Myocyte (in vitro differentiated cells): ENCODE data around the gene POLE. TPM values are rescaled to one million over a fixed set of nuclear protein-coding genes. Genes with fewer than 3 reads are reported as not detected.
A peak's percentile ranks its signal among the peaks of the same experiment; 100 is the strongest.
"Not testable (repeated sequence)": the region's sequence is repeated elsewhere in the genome, so short reads cannot be mapped to it uniquely, and the experiment has no call there.

Experiments used
- DNase-seq: peaks from one replicate; pipeline ENCODE4 v3.0.0-alpha.2; 2012; ENCODE audit warnings: low read depth
- total RNA-seq: library from RNA; depleted of rRNA; stranded (reverse); fragments of >200 nt; gene quantifications from 2 replicates; pipeline ENCODE4 v1.2.3, GENCODE V29; 2014

Gene POLE
- total RNA-seq, 1 donor from 2014 or later = 11.2 TPM

DNA sequence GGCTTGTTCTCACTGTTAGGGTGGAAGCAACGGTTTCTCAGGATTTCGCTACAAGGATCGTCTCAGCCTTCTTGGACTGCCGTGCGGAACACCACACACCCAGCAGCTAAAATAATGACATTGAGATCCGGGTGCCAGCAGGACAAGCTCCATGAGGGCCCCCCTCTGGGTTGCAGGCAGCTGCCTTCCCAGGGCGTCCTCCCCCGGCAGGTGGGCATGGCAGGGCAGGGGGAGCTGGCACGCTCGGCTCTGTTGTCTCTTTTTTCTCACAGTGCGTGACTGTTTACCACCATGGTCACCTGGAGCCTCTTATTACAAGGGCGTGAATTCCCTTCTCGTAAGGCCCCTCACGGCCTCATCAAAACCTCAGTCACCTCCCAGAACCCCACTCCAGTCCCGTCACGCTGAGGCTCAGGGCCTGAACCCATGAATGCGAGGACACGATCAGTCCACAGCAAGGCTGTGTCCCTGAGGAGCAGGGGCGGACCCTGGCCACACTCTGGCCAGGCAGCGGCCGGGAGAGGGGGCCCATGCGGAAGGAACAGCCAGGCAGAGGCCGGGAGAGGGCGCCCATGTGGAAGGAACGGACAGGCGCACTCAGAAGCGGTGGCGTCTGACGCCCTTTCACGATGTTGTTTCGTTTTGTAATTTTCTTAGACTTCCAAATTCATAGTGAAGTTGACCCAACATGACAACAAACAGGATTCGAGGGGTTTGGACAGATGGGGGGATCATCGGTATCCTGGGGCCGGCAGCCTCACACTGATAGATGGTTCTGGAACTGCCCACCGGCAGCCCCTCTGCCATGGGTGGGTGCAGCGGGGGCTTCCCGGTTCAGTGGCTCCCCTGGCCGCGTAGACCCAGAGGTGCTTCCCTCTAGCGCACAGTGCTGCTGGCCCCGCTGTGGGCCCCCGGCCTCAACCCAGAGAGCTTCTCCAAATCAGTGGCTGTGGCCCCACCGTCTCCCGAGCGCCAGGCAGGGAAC lies 86.8 kb downstream of the POLE start:
- peak; percentile 79 for DNase-seq

DNA sequence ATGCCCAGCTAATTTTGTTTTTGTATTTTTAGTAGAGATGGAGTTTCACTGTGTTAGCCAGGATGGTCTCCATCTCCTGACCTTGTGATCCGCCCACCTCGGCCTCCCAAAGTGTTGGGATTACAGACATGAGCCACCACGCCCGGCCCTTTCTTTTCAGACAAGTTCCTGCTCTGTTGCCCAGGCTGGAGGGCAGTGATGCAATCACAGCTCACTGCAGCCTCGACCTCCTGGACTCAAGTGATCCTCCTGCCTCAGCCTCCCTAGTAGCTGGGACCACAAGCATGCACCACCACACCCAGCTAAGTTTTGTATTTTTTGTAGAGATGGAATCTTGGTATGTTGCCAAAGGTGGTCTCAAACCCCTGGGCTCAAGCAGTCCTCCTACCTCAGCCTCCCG lies 87.6 kb downstream of the POLE start:
- DNase-seq = not testable (repeated sequence)

DNA sequence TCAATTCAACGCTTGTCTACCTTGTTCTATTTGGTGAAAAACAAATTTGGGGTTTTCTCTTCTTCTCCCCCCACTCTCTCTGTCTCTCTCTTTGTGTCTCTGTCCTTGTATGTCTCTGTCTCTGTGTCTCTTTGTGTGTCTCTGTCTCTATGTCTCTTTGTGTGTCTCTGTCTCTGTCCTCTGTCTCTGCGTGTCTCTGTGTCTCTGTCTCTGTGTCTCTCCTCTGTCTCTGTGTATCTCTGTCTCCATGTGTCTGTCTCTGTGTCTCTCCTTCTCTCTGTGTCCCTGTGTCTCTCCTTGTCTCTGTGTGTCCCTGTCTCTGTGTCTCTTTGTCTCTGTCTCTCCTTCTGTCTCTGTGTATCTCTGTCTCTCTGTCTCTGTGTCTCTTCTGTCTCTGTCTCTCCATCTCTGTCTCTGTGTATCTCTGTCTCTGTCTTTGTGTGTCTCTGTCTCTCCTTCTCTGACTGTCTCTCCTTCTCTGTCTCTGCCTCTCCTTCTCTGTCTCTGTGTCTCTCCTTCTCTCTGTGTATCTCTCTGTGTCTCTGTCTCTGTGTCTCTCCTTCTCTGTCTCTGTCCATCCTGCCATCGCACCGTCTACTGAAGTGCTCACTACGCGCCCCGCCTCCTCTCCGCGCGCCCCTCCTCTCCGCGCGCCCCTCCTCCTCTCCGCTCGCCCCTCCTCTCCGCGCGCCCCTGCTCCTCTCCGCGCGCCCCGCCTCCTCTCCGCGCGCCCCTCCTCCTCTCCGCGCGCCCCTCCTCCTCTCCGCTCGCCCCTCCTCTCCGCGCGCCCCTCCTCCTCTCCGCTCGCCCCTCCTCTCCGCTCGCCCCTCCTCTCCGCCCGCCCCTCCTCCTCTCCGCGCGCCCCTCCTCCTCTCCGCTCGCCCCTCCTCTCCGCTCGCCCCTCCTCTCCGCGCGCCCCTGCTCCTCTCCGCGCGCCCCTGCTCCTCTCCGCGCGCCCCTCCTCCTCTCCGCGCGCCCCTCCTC lies 89.5 kb downstream of the POLE start:
- peak; percentile 50 for DNase-seq

DNA sequence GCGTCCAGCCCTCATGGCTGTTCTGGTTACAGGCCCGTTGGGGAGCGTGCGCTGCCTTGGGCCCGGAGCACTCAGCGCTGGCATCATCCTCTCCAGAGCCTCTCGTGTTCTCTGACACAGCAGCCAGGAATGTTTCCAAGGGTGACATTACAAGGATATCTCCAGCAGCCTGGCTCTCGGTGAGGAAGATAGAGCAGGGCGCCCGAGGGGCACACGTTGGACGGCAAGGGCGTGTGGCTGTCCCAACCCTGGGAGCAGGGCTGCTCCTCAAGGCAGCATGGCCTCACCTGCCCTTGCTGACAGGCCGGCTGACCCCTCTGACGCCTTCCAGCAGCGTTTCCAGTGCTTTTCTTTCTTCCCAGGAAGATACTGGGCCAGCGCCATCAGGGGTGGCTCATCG lies 91.1 kb downstream of the POLE start:
- peak; percentile 13 for DNase-seq

DNA sequence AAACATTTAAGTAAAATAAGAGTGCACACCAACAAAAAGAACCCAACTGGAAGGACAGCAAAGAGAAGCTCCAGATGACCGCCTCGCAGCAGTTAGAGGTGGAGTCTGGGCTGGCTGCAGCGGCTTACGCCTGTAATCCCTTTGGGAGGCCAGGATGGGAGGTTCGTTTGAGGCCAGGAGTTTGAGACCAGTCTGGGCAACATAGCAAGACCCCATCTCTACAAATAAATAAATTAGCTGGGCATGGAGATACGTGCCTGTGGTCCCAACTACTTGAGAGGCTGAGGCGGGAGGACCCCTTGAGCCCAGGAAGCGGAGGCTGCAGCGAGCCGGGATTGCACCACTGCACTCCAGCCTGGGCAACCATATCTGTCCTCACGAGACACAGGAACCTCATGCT lies 92.0 kb downstream of the POLE start:
- DNase-seq = no peak

DNA sequence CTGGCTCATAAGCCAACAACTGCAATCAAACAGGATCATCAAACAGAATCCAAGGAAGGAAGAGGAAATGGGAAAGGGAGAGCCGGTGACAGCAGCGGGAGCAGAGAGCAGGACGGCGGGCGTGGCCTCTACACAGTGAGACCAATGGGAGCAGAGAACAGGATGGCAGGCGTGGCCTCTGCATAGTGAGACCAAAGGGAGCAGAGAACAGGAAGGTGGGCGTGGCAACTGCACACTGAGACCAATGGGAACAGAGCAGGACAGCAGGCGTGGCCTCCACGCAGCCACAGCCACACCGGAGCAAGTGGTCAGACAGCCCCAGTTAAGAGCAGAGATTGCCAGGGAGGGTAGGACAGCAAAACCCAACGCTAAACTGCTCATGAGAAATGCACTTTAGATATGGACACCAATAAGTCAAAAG lies 93.2 kb downstream of the POLE start:
- DNase-seq = peak; percentile 98

DNA sequence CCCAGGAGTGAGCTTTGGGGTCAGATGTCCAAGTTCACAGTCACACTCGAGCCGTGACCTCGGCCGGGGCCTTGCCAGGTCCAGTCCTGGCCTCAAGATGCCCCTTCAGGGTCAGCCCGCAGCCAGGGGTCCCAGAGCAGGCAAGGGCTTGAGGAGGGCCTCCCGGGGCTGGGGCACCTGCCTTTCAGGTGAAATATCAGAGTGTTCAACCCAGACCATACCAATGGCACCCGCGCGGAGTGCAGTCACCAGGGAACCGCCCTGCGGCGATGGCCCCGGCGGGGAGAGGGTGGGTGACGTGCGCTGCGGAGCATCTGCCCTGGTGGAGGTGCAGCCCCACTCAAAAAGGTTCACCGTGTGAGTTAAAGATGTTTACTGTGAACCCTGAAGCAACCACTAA lies 93.6 kb downstream of the POLE start:
- no peak for DNase-seq

DNA sequence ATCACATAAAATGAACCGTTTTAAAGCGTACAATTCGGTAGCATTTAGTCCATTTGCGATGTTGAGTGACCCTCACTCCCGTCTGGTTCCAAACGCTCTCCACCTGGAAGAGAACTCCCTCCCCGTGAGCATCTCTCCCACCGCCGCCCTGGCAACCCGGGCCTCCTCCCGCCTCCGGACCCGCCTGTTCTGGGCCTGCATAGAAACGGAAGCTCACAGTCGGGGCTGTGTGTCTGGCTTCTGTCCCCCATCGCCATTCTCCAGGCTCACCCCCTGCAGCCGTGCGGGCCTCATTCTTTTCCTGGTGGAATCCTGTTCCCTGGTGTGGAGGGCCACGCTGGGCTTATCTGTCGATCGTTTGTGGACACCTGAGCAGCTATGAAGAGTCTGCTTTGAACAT lies 94.1 kb downstream of the POLE start:
- DNase-seq = no peak

DNA sequence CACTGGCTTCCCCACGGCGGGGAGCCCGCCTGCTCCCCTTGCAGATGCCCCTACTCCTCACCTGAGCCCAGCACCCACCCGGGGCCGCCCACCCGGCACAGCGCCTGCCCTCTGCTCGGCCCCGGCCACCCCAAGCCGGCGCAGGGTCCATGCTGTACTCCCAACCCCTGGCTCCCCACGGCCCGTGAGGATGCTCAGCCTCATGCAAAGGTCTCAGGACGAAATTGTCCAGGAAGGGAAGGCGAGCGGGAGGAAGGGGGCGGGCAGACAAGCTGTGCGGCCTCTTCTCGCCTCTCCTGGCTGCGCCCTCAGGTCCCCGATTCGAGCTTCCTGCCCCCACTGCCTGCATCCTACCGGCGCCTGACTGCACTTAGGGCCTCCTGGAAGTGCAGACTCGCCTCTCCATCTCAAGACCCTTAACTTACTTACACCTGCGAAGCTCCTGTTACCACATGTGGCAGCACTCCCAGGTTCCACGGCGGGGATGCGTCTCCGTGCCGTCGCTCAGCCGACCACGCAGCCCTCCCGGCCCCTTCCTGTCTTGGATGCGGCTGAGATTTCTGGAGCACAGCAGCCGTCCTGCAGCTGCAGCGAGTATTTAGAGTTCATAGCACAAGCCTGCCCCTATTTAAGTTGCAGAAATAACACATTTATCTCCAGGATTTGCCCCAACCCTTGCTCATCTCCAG lies 94.7 kb downstream of the POLE start:
- DNase-seq = no peak

DNA sequence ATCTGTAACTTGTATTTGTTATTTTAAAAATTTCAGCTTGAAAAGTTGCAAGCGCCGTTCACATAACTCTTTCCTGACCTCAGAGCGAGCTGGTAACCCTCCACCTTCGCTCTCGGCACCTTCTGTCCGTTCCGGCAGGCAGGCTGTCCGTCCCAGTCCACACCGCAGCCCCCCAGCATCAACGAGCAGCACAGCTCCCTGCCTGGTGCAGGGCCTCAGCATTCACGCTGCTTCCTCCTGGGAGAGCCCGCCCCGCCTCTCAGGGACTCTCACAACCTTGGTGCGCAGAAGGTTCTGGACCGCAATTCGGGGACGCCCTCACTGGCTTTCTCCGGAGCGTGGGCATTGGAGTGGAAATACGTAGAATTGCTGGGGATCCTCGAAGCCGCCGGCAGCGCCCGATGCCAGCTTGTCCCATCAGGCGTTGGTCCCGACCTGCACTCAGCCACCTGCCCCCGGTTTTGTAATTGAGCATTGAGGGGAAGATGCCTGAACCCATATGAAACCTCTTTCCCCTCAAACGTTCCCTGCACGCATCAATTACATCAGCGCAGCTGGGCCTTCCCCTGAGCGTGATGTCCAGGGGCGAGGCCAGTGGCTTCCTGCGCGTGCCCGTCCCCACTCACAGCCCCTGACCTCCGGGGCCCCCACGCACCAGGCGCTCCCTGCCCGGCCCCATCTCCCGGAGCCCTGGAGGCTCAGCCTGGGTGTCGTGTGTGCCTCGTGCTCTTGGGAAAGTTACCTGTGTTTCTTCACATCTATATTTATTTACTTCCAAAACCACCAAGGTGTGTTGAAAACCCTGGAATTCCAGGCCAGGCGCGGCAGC lies 95.8 kb downstream of the POLE start:
- no peak for DNase-seq

DNA sequence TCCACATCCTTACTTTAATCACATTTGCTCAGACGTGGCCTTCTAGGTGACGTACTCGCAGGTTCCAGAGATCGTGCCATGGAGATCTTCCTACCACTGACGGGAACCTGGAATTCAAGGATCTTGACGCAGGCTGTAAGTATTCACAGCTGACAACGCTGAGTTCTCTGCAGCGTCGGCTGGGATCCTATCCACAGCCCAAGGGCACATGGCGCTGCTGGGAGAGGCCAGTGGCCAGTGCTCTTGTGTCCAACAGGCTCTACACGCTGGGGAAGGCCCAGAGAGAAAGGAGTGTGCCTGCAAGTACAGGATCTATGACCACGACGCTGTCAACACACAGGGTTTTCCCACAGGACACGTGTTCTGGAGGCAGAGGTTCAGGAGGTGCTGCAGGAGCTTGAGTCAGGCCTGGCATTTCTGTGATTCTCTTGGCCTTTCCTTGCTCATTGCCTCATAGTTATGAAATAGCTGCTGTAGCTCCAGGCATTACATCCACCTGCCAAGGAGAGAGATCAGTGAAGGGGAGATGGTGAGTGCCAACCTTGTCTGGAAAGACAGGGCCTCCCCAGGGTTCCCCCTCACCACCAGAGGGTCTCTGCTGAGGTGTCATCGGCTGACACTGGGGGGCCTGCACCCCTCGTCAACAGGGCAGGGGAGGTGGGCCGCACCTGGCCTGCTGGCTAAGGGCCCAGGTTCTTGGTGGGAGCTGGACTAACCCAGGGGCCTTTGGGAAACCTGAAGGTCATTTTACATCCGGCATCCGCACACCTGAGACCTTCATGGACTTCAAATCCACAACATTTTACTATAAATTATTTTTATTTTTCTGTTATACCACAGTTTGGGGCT lies 98.1 kb downstream of the POLE start:
- DNase-seq = no peak

DNA sequence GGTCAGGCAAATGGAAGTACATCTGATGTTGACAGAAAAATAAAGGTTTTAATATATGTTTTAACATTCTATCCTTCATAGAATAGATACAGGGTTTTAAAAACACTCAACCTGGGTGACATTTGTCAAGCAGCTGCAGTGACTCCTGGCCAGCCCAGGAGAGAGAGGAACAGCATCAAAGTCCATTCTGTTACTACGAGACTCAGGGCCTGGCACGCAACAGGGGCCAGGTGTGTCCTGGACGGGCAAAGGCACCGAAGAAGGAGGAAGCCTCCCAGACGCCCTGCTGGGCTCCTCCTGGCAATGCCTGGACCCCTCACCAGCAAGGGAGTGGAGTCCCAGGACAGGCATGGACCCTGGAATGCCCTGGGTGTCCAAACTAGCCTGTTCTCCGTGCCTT lies 98.8 kb downstream of the POLE start:
- no peak for DNase-seq

DNA sequence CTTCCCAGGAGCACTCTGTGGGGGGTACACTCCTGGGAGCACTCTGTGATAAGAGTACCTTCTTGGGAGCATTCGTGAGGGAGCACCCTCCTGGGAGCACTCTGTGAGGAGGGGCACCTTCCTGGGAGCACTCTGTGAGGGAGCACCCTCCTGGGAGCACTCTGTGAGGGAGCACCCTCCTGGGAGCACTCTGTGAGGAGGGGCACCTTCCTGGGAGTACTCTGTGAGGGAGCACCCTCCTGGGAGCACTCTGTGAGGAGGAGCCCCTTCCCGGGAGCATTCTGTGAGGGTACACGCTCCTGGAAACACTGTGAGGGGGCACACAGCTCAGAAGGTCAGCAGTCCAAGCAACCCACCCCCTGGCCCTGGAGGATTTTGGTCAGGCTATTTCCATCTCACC lies 99.4 kb downstream of the POLE start:
- no peak for DNase-seq

DNA sequence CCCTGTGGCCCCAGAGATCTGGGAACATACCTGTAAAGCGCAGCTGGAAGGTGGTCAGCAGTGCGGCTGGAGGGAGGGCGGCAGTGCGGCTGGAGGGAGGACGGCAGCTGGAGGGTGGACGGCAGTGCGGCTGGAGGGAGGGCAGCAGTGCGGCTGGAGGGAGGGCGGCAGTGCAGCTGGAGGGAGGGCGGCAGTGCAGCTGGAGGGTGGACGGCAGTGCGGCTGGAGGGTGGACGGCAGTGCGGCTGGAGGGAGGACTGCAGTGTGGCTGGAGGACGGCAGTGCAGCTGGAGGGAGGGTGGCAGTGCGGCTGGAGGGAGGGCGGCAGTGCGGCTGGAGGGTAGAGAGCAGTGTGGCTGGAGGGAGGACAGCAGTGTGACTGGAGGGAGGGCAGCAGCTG lies 100.2 kb downstream of the POLE start:
- no peak for DNase-seq

DNA sequence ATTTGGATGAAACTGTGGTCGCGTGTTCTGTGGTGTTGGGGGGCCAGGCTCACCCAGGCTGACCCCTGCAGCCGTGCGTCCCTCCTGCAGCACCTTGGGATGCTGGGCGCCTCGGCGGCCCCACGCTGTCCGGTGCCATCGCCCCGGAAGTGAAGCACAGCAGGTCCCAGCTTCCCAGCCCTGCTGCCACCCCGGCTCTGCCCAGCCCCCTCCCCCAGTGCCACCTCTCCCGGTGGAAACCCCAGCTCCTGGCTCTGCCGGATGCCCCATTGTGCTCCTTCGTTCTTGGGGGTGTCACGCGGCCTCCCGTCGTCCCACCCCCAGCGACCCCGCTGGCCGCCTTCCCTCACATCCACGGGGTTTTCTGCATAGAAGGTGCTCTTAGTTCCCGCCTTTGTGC lies 102.0 kb downstream of the POLE start:
- DNase-seq = no peak

DNA sequence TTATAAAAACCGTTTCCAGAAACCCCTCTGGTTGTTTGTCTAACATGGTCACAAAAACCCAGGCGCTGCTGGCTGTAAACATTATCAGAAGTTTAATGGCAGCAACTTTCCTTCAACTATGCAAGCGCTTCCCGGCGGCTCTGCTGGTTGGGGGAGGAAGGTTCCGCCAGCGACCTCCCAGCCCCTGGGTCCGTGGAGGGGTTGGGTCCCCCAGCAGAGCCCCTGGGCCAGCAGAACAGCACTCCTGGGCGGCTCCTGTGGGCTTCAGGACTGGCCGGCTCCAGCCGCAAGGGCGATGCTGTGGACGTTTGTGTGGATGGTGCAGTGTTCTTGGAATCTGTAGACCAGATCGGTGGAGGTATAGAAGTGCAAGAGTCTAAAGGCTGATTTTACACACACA lies 102.7 kb downstream of the POLE start:
- DNase-seq = no peak

DNA sequence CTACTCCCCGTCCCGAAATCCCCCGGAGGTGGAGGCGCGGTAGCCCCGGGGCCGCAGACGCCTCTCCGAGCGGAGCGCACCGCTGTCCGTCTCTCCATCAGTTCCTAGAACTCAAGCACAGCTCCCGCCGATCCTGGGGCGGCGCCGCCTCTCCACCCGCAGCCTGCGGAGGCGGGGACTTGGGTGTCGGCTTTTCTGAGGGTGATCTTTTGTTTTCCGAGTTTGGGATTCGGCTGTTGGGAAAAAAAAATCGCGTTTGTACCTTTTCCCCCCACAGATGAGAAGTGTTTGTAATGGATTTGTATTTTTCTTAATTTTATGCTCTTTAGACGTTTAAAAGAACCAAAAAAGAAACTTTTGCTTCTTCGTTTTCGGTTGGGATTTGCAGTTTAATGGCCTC lies 103.4 kb downstream of the POLE start:
- DNase-seq = no peak

DNA sequence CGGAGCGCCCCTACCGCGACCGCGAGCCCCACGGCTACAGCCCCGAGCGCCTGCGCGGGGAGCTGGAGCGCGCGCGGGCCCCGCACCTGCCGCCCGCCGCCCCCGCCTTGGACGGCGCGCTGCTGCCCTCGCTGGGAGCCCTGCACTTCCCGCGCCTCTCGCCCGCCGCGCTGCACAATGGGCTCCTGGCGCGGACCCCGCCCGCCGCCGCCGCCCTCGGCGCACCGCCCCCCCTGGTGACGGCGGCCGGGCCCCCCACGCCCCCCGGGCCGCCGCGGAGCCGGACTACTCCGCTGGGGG lies 103.8 kb downstream of the POLE start:
- DNase-seq = no peak

DNA sequence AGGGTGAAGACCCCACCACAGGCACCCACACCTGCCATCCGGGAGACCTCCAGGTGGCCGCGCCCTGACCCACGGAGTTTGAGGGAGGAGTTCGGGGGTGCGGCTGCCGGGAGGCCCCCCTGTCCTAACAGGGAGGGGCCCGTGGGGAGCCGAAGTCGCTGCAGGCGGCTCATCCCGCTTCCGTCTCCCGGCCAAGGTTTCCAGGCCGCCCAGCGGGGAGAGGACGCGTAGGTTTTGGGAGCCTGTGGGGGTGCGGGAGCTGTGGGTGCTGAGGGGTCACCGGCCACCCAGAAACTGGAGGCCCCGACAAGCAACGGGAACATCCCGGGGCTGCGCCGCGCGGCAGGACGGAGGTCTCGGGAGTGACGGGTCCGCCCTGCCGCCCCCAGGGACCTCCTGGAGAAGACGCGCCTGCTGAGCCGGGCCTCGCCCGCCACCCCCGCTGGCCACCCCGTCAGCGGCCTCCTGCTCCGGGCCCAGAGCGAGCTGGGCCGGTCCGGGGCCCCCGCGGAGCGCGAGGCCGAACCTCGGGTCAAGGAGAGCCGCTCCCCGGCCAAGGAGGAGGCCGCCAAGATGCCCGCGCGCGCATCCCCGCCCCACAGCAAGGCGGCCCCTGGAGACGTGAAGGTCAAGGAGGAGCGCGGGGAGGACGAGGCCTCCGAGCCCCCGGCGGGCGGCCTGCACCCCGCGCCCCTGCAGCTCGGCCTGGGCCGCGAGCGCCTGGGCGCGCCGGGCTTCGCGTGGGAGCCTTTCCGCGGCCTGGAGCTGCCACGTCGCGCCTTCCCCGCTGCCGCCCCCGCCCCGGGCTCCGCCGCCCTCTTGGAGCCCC lies 104.3 kb downstream of the POLE start:
- DNase-seq = no peak
